Smooth muscle cell (in vitro differentiated cells): ENCODE data around the gene PQBP1. TPM values are rescaled to one million over a fixed set of nuclear protein-coding genes. Genes with fewer than 3 reads are reported as not detected.

ENCODE experiments used
- DNase-seq: peaks from one replicate; lab custom pipeline; 2025; ENCODE audit not compliant: unreplicated experiment; lab: John Stamatoyannopoulos, UW
- H2AFZ ChIP-seq: fragments of 200-600 bp; sonication (generic); 2 replicates; pipeline ENCODE4 v1.6.0; 2016; ENCODE audit warnings: antibody characterized with exemption, low read depth, mild to moderate bottlenecking
- H3F3A ChIP-seq: fragments of 200-600 bp; sonication (generic); 2 replicates; pipeline ENCODE4 v1.6.0; 2017; ENCODE audit warnings: antibody characterized with exemption, low read depth
- H3K27ac ChIP-seq: fragments of 200-600 bp; sonication (generic); 2 replicates; pipeline ENCODE4 v1.5.1; 2016; ENCODE audit warnings: low read depth, mild to moderate bottlenecking
- H3K27me3 ChIP-seq: fragments of 200-600 bp; sonication (generic); 2 replicates; pipeline ENCODE4 v1.6.1; 2016; ENCODE audit warnings: low read depth, mild to moderate bottlenecking
- H3K36me3 ChIP-seq: fragments of 200-600 bp; sonication (generic); 2 replicates; pipeline ENCODE4 v1.5.1; 2016; ENCODE audit warnings: low read depth
- H3K4me1 ChIP-seq: fragments of 200-600 bp; sonication (generic); 2 replicates; pipeline ENCODE4 v1.5.1; 2016; ENCODE audit warnings: low read depth
- H3K4me2 ChIP-seq: fragments of 200-600 bp; sonication (generic); 2 replicates; pipeline ENCODE4 v1.6.0; 2016; ENCODE audit warnings: mild to moderate bottlenecking
- H3K4me3 ChIP-seq: fragments of 200-600 bp; sonication (generic); 2 replicates; pipeline ENCODE4 v1.5.1; 2016; ENCODE audit warnings: mild to moderate bottlenecking
- H3K79me2 ChIP-seq: fragments of 200-600 bp; sonication (generic); 2 replicates; pipeline ENCODE4 v1.6.0; 2016; ENCODE audit warnings: low read depth, mild to moderate bottlenecking
- H3K9ac ChIP-seq: fragments of 200-600 bp; sonication (generic); 2 replicates; pipeline ENCODE4 v1.6.0; 2016; ENCODE audit warnings: low read depth
- H3K9me3 ChIP-seq: fragments of 200-600 bp; sonication (generic); replicated peaks from 2 replicates; pipeline ENCODE4 v1.5.1; 2016; ENCODE audit warnings: low read depth
- H4K20me1 ChIP-seq: fragments of 200-600 bp; sonication (generic); 2 replicates; pipeline ENCODE4 v1.6.0; 2016; ENCODE audit warnings: low read depth
- CTCF ChIP-seq: fragments of 200-600 bp; sonication (generic); IDR thresholded peaks from 2 replicates; pipeline ENCODE4 v1.5.1; 2017; ENCODE audit warnings: borderline replicate concordance, mild to moderate bottlenecking, antibody characterized with exemption; ENCODE audit not compliant: insufficient read depth, poor library complexity, severe bottlenecking
- WGBS: methylation state at CpG from one replicate; pipeline ENCODE4 v1.1.7; 2016; ENCODE audit warnings: low lambda C conversion rate; 5-methylcytosine and 5-hydroxymethylcytosine counted together
- polyA plus RNA-seq: library from polyadenylated mRNA; unstranded; fragments of >200 nt; fragmentation: Nextera tagmentation; extraction: Ambion mirVana; gene quantifications from 2 replicates; pipeline ENCODE4 v1.2.1, GENCODE V29; 2016
- total RNA-seq: library from RNA; depleted of rRNA; stranded (reverse); fragments of >200 nt; gene quantifications from 2 replicates; pipeline ENCODE4 v1.2.3, GENCODE V29; 2014

The PQBP1 gene
- total and polyA plus RNA-seq, 2 experiments from 2014 or later, result 20.6 to 46.7 TPM

DNA sequence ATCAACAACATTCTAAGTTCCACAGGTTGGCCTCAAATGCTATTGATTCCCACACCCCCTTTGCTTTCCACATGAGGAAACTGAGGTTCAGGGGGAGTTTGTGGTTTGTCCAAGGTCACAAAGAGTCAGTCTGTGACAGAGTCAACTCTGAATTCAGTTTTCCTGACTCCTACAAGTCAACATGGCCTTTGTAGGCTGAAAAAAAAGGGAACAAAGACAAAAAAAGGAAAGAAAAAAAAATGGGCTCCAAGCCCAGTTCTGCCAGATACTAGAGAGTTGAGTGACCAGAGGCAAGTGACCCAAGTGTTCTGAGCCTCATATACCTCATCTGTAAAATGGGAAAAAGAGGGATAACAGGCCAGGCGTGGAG, 37.6 kb downstream of the PQBP1 start:
- H2AFZ ChIP-seq, result no peak overlapping the region
- no peaks in the 10 kb centered on the region for H3K9me3 ChIP-seq
- H3K27ac ChIP-seq, result no peak overlapping the region
- H3K9ac ChIP-seq, result no peak overlapping the region
- no peaks in the 10 kb centered on the region for H3K4me1 ChIP-seq
- no peaks in the 10 kb centered on the region for H3K36me3 ChIP-seq
- no peaks in the 10 kb centered on the region for H3F3A ChIP-seq
- TF ChIP-seq CTCF, result no peak
- H3K4me3 ChIP-seq, result no peak overlapping the region
- DNase-seq, result no peak
- H4K20me1 ChIP-seq, result peaks cover 37% of the 10 kb centered on the region
- H3K27me3 ChIP-seq, result no peaks in the 10 kb centered on the region
- WGBS, result 68% methylated on average over 1 of the region's 1 CpG
- H3K79me2 ChIP-seq, result peaks cover 4% of the 10 kb centered on the region
- H3K4me2 ChIP-seq, result no peak overlapping the region

GRCh38 chrX:48936429-48937053, 38.8 kb downstream of the PQBP1 start:
- Histone ChIP-seq H3K4me3 (no peak overlapping the region), H3K79me2 (peaks cover 5% of the 10 kb centered on the region), H3F3A (no peaks in the 10 kb centered on the region), H3K27me3 (no peaks in the 10 kb centered on the region), H3K4me2 (no peak overlapping the region), H3K4me1 (no peaks in the 10 kb centered on the region), H3K27ac (no peak overlapping the region), H2AFZ (no peak overlapping the region), H4K20me1 (peaks cover 49% of the 10 kb centered on the region), H3K9ac (no peak overlapping the region), H3K9me3 (no peaks in the 10 kb centered on the region), H3K36me3 (no peaks in the 10 kb centered on the region)
- TF ChIP-seq CTCF, result no peak
- WGBS, result 93% methylated on average over 8 of the region's 8 CpGs
- no peak for DNase-seq

- Histone ChIP-seq H3K9ac (no peak overlapping the region), H3F3A (no peaks in the 10 kb centered on the region), H3K27ac (no peak overlapping the region), H3K9me3 (no peaks in the 10 kb centered on the region), H3K27me3 (no peaks in the 10 kb centered on the region), H3K79me2 (peaks cover 6% of the 10 kb centered on the region), H2AFZ (no peak overlapping the region), H3K4me2 (no peak overlapping the region), H3K4me3 (no peak overlapping the region), H3K36me3 (no peaks in the 10 kb centered on the region), H3K4me1 (no peaks in the 10 kb centered on the region), H4K20me1 (peaks cover 54% of the 10 kb centered on the region)
- 71% methylated on average over 9 of the region's 9 CpGs for WGBS
- no peak for DNase-seq
- TF ChIP-seq CTCF, result no peak
Measured at GRCh38 chrX:48937054-48937907, 39.6 kb downstream of the PQBP1 start.
